Stimulated activated CD8-positive, alpha-beta memory T cell treated with anti-CD3 and anti-CD28 coated beads, Interleukin-12 subunit alpha, Interleukin-12 subunit beta, amount 100 ng/mL, for 4 hours (primary cell): ENCODE data around the gene ADSS1.
"Not testable (repeated sequence)": the region's sequence is repeated elsewhere in the genome, so short reads cannot be mapped to it uniquely, and the experiment has no call there.

Experiments used
- DNase-seq: peaks from one replicate; pipeline ENCODE4 v3.0.0-alpha.2; 2020; ENCODE audit warnings: low read depth

ADSS1 gene

DNA sequence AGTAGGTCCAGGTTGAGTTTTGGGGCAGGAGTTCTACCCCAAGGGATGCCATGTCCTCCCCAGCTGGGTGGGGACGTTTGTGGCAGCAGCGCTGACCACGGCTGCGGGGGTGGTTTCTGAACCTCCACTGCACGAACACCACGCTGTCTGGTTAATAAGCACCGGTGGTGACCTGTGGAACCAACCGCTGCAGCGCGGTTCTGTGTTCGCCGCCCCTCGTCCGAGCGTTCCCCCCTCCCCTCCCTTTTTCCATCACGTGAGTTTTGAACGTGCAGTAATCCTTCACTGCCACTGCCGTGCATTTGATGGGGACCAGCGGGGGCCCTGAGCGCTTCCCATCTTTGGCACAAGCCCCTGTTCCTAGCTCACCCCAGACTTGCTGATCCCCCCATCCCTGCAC is 6.4 kb upstream of the ADSS1 start:
- DNase-seq, result no peak

DNA sequence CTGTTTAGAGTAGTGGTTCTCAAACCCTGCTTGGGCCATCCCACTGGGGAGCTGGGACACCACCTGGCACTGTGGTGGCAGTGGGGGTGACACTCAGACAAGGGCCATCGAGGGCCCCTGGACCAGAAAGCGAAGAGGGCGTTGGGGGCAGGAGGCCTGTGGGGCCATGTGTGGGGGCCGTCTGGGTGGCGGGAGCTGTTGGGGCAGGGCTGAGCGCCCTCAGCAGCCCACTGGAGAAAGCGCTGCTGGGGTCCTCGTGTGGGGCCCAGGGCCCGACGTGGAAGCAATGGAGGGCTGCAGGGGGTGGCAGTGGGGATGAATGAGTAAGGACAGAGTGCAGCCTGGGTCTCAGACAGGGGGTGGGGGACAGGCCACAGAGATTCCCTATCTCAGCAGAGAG is 5.9 kb upstream of the ADSS1 start:
- no peak for DNase-seq

DNA sequence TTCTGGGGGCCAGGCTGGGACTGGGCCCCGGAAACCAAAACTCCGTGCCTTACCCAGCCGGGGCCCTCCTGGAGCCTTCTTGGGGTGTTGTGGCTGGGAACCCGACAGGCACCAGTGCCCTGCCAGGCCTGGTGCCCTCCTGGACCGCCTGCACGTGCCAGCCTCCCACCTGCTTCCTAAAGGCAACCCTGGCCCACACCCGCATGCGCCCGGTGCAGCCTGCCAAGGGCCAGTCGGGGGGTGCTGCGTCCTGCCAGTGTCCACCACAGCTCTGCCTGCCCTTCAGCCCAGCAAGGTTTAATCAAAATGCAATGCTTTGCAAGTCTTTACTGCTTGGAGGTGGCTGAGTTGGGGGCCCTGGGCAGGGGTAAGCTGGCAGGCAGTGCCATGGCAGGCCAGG is 5.2 kb upstream of the ADSS1 start:
- no peak for DNase-seq

DNA sequence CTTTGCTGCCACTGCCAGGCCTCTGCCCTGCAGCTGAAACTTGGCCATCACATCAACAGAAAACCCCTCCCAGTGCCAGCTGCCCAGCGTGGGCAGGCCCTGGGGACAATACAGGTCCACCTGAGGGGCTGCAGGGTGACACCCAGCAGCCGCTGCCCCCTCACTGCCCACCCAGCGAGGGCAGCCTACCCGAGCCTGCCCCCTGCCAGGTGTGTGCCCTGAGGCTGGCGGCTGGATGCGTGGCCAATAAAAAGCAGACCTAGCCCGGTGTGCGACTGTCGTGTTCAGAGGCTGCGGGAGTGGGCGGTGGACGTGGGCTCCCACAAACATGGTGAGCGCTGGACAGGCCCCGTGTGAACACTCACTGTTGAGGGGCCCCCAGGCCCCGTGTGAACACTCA is 4.7 kb upstream of the ADSS1 start:
- DNase-seq, result no peak

DNA sequence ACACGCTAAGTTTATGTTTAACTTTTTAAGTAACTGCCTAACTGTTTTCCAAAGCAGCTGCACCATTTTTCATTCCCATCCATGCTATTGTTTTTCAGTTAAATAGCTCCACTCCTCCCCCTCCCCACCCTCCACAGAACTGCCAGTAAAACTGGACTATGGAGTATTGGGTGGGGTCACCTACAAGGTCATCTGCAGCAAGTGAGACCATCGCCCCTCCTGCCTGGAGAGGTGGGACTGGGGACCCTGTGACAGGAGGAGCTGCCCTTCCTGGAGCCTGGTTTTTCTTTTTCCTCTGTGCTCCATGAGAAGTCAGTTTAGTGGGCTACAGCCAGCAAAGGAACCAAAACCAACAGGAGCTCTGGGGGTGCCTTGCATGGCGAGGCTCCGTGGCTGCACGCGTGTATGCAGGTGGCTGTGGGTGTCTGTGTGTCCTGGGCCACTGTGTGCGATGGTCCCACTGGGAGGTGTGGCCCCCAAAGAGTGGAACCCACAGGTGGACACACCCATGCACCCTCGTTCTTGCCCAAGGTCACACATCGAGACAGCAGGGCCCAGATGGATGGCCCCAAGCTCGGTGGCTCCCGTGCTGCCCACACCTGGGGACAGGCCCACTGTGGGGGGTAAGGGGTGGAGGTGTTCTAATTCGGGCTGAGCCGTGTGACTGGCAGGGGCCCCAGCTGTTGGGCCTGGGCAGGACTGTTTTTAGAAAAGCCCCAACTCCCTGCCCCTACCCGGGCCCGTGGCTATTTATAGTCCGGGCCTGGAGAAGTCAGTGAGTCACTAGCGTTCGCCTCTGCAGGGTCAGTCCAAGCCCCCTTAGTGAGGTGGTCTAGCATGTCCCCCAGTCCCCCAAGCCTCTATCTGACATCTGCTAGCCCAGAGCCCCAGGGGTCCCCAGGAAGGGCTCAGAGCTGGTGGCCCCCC is 2.3 kb upstream of the ADSS1 start:
- no peak for DNase-seq

DNA sequence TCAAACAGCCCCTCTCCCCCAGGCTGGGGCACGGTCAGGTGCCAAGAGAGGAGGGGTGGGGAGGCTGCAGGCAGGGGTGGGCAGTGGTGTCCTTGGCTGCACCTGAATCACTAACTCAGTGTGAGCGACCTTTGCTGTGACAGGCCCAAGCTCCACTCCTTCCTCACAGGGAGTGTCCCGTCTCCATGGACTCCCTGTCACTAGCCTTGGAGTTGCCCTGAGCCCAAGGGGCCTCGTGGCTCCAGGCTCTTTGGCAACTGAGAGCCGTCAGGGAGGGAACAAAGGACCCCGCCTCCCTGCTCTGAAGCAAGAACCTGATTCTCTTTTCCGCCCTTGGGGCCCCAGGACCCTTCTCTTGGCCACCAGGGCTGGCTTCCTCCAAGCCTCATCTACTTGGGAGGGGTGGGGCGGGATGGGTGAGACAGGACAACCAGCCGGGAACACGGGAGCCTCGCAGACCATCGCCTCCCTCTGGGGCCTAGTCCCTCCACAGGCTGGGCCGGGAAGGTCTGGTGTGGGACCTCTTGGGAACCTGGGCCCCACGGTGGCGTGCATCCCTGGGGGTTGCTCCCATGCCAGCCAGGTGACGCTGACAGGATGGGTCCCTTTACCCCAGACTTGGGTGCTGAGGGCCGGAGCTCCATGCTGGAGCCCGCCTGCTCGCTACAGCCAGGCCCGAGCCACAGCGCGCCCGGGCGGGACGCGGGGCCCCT is 935 bp upstream of the ADSS1 start:
- DNase-seq, result no peak

DNA sequence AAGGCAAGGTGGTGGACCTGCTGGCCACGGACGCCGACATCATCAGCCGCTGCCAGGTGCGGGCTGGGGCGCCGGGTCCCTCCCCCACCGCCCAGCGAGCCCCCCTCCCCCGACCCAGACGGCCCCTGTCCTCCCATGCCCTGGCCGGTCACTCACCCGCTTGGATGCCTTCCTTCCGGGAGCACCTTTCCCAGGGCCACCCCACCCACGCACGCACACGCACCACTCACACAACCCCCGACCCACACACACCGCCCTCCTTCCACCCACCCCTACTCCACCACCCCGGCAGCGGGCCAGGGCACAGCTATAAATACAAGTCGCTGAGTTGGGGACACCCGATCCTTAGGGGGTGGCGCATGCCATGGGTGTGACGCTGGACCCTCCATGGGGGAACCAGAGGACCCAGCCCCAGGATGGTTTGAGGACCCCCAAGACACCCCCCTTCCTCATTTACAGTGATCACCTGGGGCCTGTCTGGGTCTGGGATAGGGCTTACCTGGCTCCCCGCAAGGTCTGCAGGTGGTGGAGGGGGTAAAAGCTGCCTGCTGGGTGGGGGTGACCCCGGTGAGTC is 465 bp downstream of the ADSS1 start:
- DNase-seq, result no peak

DNA sequence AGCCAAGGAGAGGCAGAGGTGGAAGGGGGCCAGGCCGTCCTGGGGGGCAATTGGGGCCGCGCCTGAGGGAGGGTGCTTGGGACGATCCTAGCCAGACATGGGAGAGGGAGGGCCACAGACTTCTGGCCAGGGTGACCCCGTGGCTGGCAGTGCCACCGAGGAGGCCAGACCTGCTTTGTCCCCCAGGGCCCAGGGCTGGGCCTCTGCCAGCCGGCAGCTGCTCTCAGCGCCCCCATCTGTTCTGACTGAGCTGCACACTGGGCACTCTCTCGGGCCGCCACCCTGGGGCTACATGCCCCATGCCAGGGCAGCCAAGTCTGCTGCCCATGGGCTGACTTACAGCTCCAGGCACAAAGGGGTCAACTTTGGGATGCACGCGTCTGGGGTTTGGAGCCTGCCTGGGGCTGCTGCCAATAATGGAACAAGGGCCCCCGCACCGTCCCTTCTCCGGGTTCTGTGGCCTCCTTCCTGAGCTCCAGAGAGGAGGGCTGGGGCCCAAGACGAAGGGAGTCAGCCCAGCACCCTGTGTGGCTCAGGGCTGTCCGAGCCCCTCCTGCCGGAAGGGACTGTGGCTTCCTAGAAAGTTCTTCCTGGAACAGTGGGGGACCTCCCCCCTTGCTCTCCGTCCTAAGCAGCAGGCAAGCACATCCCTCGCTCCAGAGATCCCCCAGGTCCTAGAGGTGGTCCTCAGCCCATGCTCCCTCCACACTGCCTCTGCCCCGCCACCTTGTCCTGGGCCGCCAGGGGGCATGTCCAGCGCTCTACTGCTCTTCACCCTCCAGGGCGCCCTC is 1.1 kb downstream of the ADSS1 start:
- DNase-seq, result no peak

DNA sequence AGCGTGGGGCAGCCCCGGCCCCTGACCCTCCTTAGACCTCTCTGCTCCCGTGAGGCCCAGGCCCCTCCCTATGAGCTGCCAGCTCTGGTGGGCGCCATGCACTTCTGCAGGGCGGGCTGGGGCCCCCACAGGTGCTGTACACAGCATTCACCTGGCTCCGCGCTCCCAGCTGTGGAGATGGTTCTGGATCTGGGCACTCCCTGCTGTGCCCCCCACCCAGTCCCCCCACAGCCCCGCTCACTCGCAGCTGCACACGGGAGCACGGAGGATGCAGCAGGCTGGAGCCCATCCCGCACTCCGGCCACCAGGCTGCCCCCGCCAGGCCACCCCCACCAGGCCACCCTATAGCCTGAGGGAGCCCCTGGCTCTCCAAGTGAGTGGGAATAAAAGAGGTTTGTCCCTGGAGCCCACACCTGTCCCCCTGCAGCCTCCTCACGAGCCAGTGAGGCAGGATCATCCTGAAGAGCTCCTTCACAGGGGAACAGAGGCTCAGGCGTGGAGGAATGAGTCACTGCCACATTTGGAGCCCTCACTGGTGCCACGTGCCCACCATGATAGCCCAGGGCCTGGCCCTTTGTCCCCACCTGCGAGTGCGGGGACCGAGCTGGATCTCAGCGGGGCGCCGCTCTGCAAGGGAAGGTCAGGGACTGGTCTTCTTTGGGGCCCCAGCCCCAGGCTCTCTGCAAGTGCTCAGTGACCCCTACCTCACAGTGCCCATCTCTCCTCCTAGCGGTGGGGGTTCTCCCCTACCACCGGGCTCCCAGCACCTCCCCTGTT is 1.9 kb downstream of the ADSS1 start:
- no peak for DNase-seq

DNA sequence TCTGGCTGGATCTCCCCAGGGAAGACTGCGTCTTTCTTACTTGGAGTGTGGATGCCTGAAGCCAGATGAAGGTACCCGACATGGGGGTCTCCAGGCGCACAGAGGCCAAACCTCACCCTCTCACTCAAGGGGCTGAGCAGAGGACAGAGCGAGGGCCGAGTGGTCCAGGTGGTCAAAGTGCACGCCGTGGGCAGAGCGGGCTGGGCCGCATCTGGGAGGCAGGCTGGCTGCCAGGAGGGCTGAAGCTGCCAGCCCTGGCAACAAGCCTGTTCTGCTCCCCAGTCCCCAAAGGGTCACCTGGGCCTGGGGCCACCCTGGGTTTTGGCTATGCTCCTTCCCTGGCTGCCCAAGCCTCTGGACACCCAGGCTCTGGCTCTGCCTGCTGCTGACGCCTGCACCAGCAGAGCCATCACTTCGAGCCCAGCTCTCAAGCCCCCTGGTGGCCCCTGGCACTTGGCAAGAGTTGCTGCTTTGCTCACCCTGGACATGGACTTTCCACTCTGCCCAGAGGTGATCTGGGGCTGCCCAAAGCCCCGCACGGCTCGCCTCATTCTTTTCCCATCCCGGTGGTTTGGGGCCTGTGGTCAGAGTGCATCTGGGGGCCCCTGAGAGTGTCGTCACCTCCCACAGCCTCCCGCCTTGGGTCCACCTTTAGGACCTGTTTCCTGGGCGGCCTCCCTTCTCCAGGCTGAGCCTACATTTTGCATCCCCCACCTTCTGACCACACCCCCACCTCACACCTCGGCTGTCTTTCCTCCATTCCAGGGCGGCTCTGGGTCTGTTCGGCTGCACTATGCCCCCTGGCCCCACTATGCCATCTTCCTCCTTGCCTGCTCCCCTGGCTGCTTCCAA is 2.8 kb downstream of the ADSS1 start:
- no peak for DNase-seq

DNA sequence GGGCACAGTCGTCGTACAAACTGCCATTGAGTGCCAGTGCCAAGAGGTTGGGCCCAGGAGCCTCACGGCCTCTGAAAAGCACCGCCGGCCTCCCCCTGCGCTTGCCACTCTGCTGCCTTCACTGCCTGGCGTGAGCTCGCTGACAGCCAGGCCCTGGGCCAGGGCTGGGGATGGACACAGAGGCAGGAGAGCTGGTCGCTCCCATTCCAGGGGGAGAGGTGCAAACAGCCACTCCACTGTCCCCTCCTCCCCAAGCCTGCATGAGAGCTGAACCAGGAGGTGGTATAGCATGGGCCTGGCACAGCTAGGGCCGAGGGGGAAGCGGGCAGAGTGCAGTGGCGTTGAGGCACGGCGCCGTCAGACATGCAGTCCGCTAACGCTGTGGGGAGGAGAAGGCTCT is 4.6 kb downstream of the ADSS1 start:
- DNase-seq, result no peak

DNA sequence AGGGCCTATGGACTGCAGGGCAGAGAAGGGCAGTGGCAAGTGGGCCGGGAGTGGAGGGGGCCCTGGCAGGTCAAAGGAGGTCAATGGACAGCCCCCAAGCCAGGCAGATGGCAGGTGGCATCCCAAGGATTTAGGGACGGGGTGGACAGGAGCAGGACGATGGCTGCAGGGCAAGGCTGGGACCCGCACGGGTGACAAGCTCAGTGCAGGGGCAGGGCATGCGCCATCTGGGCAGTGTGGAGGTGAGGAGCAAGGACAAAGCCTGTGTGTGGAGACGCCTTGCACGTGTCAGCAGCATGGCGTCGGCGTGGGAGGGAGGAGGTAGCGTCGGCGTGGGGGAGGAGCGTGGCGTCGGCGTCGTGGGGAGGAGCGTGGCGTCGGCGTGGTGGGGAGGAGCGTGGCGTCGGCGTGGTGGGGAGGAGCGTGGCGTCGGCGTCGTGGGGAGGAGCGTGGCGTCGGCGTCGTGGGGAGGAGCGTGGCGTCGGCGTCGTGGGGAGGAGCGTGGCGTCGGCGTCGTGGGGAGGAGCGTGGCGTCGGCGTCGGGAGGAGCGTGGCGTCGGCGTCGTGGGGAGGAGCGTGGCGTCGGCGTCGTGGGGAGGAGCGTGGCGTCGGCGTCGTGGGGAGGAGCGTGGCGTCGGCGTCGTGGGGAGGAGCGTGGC is 5.3 kb downstream of the ADSS1 start:
- not testable (repeated sequence) for DNase-seq

DNA sequence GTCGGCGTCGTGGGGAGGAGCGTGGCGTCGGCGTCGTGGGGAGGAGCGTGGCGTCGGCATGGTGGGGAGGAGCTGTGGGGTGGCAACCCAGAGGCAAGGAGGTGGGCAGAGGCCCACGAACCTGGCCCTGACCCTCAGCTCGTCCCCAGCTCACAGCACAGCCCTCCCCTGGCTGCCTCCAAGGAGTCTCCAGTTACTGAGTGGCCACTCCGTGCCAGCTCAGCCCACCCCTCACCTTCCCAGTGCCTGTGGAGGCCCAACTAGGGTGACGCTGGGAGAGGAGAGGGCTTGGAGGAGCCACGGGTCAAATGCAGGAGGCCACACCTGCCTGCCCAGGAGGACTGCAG is 5.8 kb downstream of the ADSS1 start:
- no peak for DNase-seq

DNA sequence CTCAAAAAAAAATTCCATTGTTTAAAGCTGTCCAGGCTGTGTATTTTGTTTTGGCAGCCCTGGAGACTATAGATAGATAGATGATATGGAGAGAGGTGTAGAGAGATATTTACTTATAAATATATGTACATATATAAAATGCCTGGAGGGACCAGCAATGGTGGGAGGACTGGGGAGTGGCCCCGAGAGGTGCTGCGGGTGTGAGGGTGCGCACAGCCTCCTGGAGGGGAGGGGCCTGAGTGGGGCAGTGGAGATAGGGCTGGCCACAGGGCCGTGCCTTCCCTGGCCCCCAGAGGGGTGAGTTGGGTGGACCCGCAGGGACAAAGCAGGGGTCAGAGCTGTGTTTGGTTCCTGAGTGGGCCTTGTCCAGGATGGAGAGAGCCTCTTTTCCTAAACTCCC is 6.5 kb downstream of the ADSS1 start:
- no peak for DNase-seq

DNA sequence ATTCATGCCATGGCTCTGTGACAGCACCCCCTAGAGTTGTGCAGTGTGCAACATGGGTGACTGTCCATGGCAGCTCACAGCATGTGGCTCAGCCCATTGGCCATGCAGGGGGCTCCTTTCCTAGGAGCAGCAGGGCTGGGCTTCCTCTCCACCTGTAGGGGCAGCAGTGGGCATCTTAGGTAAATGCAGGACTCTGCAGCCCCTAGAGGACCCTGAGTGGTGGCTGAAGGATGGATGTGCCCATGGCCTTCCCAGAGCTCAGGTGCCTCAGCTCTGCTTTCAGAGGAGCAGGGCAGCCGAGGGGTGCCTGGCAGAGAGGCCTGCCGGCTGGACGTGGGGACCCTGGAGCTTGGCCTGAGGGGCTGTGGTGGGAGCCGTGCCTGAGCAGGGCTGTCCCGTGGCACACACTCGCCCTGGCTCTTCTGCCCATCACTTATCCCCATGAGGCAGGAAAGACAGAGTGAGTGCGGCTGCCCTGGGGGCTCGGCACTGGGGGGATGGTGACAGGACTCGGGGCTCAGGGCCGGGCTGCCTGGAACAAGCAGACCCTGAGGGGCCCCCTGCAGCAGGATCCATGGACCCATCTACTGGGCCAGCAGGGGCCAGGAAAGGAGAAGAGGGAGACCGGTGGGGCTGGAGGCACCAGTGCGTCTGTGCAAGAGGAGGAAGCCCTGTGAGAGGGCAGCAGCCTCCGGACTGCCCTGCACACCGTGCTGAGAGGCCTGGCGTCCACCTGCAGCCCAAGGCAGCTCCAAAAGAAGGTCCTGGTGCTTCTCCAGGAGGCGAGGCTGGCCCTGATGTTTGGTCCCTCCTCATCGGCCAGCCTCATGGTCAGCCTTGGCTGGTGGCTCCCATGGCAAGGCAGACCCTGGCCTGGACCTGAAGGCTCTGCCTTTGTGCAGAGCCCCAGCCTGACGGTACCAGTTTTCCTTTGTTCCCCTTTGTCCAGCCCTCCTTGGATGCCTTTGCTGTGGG is 7.6 kb downstream of the ADSS1 start:
- DNase-seq, result no peak

DNA sequence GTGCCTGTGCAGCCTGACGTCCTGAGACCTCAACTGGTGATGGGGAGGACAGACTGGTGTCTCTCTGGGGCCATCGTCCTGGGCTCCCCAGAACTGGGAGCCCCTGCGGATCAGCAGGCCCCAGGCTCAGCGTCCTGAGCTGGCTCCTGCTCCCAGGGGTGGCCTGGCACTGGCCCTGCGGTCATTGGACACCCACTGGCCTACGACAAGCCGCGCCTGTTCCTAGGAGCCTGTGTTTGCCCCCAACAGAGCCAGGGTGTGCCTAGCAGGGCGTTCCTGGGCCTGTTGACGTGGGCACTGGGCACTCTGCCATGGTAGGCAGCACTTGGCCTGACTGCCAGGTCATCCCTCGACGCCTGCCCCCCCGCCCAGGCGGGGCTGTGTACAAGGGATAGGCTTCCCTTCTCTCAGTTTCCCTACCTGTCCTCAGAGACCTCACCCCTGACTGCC is 8.4 kb downstream of the ADSS1 start:
- no peak for DNase-seq

DNA sequence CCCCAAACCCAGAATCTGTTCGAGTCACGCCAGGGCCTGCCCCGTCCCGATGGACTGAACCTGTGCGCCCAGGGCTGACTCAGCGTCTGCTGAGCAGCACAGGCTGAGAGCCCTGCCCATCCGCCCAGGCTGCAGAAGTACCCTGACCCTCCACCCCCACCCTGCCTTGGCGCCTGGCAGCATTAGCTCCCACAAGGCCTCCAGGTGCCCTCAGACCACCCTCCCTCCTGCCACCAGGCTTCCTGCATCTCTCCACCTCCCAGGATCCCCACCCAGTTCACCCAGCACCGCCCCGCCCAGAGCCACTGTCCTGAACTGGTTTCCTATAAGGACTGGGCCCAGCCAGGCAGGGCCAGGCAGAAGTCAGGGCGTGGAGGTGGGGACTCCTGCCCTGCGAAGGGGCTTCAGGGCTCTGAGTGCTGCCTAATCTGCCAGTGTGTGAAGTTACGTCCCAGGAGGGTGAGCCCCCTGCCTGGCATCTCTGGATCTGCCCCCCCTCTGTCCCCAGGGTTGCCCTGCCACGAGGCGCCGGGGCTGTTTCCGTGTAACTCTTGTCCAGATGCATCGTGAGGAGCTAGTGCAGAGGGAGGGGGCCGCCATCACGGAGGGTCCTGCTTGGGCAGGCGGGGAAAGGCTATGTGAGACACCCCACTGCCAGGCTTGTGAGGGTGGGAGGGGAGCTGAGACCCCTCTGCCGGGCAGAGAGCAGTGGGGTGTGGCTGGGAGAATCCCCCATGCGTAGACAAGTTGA is 9.1 kb downstream of the ADSS1 start:
- DNase-seq, result no peak

DNA sequence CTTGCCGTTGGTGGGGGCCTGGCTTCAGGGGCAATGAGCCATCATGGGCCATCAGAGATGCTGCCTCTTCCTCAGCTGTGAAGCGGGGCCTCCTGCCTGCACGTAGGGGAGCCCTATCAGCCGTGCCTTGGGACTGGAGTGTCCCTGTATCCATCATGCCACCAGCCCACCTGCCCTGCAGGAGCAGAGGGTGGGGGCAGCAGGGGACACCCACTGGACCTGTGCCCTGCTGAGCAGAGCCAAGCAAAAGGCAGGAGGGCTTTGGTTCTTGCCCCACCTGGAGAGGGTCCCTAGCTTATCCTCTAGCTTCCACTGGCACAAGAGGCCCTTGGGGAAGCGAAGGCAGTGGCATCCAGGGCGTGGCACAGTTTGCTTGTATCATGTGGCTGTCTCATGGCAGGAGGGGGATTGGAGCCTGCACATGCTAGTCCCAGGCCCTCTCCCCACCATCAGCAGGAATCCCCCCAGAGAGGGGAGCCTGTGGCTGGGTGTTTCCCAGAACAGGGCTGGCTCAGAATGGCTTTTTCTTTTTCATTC is 10.1 kb downstream of the ADSS1 start:
- no peak for DNase-seq
